Embryonic facial prominence (tissue), 1 donor: Measurements from ENCODE around the gene KIF1B.
"Not testable (repeated sequence)": the region's sequence is repeated elsewhere in the genome, so short reads cannot be mapped to it uniquely, and the experiment has no call there.

ENCODE experiments used
- DNase-seq: peaks from one replicate; pipeline ENCODE4 v3.0.0-alpha.2; 2016; ENCODE audit errors: extremely low spot score

The KIF1B gene

GRCh38 chr1:10195570-10195969, 14.8 kb upstream of the KIF1B start:
- no peak for DNase-seq

GRCh38 chr1:10196976-10197375, 13.4 kb upstream of the KIF1B start:
- no peak for DNase-seq

GRCh38 chr1:10200620-10201019, 9.8 kb upstream of the KIF1B start:
- no peak for DNase-seq

- DNase-seq = no peak
Observed at GRCh38 chr1:10204003-10204642, 6.2 kb upstream of the KIF1B start.

GRCh38 chr1:10205206-10205605, 5.2 kb upstream of the KIF1B start:
- DNase-seq = not testable (repeated sequence)

GRCh38 chr1:10207810-10208209, 2.6 kb upstream of the KIF1B start:
- DNase-seq = no peak

- DNase-seq = no peak
Observed at GRCh38 chr1:10208537-10208936, 1.8 kb upstream of the KIF1B start.

GRCh38 chr1:10209590-10209904, 823 bp upstream of the KIF1B start:
- no peak for DNase-seq

- DNase-seq = peak; percentile 43
Observed at GRCh38 chr1:10210841-10211804, 753 bp downstream of the KIF1B start.

- DNase-seq = no peak
Observed at GRCh38 chr1:10211805-10212410, 1.5 kb downstream of the KIF1B start.

GRCh38 chr1:10212476-10212875, 2.1 kb downstream of the KIF1B start:
- no peak for DNase-seq

GRCh38 chr1:10213186-10213705, 2.9 kb downstream of the KIF1B start:
- no peak for DNase-seq

GRCh38 chr1:10216090-10216749, 5.8 kb downstream of the KIF1B start:
- no peak for DNase-seq

GRCh38 chr1:10217748-10218441, 7.5 kb downstream of the KIF1B start:
- no peak for DNase-seq

GRCh38 chr1:10220200-10220599, 9.8 kb downstream of the KIF1B start:
- DNase-seq = no peak

GRCh38 chr1:10220657-10221056, 10.3 kb downstream of the KIF1B start:
- not testable (repeated sequence) for DNase-seq

- DNase-seq = no peak
Observed at GRCh38 chr1:10225573-10225972, 15.2 kb downstream of the KIF1B start.

GRCh38 chr1:10228528-10228927, 18.2 kb downstream of the KIF1B start:
- no peak for DNase-seq

GRCh38 chr1:10229903-10230302, 19.5 kb downstream of the KIF1B start:
- no peak for DNase-seq

- DNase-seq = no peak
Observed at GRCh38 chr1:10232163-10232562, 21.8 kb downstream of the KIF1B start.

- DNase-seq = peak; percentile 29
Observed at GRCh38 chr1:10236405-10237156, 26.2 kb downstream of the KIF1B start.
